NCI-H774 (cell line): ENCODE results near the gene PFKFB4.

Source experiments
- DNase-seq: peaks from one replicate; lab custom pipeline; 2025; lab: John Stamatoyannopoulos, UW

The PFKFB4 gene

DNA sequence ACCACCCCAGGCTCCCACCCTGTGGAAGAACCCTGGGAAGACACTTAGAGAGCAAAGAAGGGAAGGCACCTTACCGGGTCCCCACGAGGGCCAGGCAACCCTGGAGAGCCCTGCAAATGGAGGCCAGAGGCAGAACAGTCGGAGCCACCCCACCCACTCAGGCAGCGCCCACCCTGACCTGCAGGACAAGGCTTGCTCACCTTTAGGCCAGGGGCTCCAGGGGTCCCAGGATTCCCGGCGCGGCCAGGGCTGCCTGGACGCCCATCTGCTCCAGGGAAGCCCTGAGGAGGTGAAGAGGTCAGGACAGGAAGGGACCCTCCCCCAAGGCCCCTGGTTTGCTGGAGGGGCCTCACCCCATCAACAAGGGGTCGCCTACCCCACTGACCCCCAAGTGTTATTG is 28.2 kb upstream of the PFKFB4 start:
- DNase-seq = no peak

DNA sequence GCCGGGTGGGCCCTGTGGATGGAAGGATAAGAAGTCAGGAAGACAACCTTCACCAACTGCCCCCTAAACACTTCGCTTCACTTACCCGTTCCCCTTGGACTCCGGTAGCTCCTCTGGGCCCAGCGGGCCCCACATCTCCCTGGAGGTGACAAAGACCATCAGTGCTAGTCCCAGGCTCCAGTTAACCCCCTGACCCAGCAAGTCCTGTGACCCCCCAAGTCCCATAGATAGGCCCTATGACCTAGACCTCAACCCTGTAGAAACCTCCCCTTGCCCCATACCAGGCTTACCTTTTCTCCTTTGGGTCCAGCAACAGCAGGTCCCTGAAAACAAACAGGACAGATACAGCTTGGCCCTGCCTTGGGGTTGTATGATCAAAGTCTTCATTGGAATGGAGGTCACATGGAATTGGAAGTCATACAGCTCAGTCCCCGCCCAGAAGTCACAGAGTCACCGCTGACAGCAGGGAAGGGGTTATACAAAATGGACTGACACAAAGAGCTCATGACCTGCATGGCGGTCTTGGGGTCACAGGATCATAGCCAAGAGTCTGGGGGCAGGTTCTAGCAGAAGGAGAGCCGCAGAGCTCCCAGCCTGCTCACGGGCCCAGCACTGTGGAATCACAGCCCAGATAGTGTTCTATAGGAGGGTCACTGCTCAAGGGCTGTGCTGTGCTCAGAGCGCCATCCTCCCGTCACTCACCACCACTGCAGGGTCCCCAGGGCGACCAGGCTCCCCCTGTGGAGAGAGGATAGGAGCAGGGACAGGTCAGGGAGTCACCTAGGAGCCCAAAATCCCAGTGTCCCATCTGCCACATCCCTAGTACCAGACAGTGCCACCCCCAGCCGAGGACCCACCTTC is 25.2 kb upstream of the PFKFB4 start:
- DNase-seq = no peak

DNA sequence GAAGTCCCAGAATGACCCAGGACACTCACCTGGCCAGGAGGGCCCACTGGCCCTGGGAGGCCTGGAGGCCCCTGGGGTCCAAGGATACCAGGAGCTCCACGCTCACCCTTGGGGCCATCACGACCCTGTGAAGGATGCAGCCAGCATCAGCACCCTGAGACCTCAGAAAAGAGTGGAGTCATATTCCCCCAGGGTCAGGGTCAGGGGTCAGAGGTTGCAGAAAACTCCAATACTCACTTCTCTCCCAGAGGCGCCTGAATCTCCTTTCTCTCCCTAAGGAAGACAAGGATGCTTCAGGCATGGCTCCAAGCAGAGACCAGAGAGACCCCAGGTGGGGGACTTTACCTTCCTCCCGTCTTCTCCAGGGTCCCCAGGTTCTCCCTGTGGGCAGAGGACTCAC is 20.0 kb upstream of the PFKFB4 start:
- no peak for DNase-seq

- no peak for DNase-seq
Observed at GRCh38 chr3:48575366-48575765, 18.8 kb upstream of the PFKFB4 start.

DNA sequence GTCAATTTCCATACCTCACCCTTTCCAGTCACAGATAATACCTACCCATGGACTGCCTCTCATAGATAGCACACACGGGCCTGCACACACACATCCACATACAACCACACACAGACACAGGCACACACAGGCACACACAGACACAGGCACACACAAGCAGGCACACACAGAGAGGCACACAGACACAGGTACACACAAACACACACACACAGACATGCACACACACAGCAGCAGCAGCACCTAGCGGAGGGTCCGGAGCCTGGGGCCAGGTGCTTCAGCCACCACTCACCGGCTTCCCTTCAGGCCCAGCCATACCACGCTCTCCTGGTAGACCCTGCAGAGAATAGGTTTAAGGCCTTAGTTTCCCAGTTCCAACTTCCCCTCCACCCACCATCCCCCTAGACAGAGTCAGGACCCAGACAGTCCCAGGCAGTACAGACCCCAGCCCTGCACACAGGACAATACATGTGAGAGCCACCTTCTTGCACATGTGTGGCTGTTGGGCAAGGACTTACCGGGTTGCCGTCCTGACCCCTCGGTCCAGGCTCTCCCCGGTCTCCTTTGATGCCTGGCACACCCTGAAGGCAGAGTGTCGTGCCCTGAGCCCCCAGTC is 17.5 kb upstream of the PFKFB4 start:
- no peak for DNase-seq

DNA sequence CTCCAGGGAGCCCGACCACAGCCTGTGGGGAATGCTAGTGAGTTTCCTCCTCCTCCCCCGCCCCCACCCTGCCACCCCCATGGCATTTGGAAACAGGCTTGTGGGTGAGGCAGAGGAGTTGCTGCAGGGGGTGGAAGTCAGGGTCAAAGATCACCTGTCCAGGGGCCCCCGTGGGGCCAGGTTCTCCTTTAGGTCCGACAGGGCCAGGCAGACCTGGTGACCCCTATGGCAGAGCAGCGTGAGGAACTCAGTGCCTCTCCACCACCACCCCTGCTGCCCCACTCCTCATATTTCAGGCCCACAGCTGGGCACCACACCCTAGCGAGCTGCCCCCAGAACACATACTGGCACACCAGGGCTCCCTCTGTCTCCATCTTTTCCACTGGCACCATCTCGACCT is 15.9 kb upstream of the PFKFB4 start:
- DNase-seq = no peak

GRCh38 chr3:48571938-48572337 is 15.3 kb upstream of the PFKFB4 start:
- no peak for DNase-seq

- no peak for DNase-seq
Observed at GRCh38 chr3:48569808-48570450, 13.3 kb upstream of the PFKFB4 start.

DNA sequence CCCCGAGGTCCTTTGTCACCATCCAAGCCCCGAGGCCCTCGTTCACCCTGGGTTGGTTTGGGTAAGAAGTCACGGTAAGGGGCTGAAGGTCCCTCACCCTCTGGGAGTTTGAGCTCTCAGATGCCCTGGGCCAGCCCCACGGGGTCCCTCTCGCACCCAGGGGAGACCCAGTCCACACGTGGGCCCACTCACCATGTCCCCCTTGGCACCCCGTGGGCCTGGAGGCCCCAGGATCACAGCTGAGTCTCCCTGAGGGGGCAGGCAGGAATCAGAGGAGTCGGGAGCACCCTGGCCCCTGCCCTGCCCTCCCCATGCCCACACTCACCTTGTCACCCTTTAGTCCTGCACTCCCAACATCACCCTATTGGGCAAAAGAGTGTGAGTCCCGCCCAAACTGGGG is 12.8 kb upstream of the PFKFB4 start:
- DNase-seq = no peak

DNA sequence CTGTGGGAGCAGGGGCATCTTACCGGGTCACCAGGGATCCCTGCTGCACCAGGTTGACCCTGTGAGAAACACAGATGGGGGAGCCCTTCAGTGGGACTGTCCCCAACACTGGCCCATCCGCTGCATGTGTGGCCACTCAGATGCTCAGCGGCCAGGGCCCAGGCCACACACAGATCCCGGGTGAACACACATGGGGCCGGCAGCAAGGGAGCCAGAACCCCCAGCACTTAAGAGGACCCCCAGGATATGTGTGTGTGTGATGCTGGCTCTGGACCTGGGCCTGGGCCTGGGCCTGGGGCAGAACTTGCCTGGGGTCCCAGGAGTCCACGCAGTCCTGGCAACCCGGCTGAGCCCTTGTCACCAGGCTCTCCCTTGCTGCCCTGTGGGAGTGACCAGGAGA is 11.9 kb upstream of the PFKFB4 start:
- DNase-seq = no peak

GRCh38 chr3:48567500-48567899 is 10.9 kb upstream of the PFKFB4 start:
- DNase-seq = no peak

DNA sequence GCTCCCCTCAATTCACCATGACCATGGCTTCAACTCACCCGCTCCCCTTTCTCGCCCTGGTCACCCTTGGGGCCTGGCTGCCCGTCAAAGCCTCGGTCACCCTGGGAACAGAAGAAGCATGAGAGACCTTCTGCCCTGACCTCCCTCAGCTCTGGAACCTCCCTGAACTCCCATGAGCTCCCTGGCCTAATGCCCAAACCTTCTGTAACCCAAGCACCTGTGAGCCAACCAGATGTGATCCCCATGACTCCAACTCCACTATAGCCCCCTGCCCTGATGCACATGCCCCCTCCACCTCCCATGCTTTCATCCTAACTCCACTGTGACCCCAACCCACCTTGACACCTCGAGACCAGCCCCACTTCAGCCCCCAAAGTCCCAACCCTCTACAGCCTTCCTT is 10.5 kb upstream of the PFKFB4 start:
- no peak for DNase-seq

GRCh38 chr3:48566401-48566760 is 9.8 kb upstream of the PFKFB4 start:
- DNase-seq = no peak

GRCh38 chr3:48565591-48566400 is 9.2 kb upstream of the PFKFB4 start:
- no peak for DNase-seq

GRCh38 chr3:48565186-48565585 is 8.6 kb upstream of the PFKFB4 start:
- no peak for DNase-seq

DNA sequence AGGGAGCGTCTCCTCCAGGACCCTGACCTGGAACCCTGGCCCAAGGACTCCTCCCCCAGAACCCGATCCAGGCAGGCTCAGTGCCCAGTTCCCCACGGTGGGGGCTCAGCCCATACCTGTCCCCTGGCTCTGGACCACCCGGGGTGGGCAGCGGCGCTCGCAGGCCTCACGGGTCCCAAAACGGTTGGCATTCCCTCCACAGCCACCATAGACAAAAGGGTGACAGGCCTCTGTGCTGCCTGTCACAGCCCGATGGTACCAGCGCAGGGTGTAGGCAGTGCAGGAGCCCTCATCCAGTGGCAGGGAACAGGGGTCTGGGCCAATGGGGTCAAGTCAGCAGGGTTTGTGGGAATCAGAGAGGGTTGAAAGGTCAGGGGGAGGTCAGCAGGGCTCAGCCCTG is 8.1 kb upstream of the PFKFB4 start:
- no peak for DNase-seq

- DNase-seq = no peak
Observed at GRCh38 chr3:48564022-48564421, 7.4 kb upstream of the PFKFB4 start.

GRCh38 chr3:48563382-48563918 is 6.8 kb upstream of the PFKFB4 start, which contains the start of gene UCN2:
UCN2 (minus strand) TSS chr3:48563781; CDS start chr3:48563124, 657 bp downstream.
- DNase-seq = no peak

DNA sequence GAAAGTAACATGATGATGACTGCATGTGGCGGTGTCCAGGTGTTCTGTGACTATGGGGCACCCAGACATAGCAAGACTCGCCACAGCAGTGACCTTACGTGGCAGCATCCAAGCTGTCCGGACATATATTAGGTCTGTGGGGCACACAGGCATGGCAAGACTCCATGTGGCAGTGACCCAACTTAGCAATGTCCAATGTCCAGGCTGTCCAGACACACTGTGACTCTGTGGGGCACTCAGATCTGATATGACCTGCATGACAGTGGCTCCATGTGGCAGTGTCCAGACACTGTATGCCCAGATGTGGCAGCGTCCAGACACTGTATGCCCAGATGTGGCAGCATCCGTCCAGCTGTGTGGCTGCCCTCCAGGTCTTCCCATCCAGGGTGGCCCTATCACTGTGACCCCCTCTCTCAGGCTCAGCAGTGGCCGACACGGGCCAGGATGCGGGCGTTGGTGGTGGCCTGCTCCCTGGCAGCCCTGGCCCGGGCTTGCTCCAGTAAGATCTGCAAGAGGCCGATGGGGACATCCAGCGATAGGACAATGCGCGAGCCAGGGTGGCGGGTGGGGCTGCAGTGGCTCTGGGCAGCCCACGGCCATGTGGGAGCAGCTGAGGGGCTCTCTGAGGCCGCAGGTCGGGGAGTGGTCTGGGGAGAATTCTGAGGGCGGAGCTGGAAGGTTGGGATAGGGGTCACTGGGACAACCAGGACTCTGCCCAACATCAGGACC is 5.9 kb upstream of the PFKFB4 start:
- DNase-seq = no peak

GRCh38 chr3:48561045-48561736 is 4.6 kb upstream of the PFKFB4 start:
- no peak for DNase-seq

- no peak for DNase-seq
Observed at GRCh38 chr3:48560648-48561018, 4.0 kb upstream of the PFKFB4 start.
